Activated CD8-positive, alpha-beta memory T cell treated with anti-CD3 and anti-CD28 coated beads, Interleukin-2, amount 50 U/mL, for 24 hours (primary cell): ENCODE data around the gene LBR.

ENCODE experiments used
- DNase-seq: peaks from one replicate; pipeline ENCODE4 v3.0.0-alpha.2; 2020; ENCODE audit errors: extremely low read depth

Gene LBR

DNA sequence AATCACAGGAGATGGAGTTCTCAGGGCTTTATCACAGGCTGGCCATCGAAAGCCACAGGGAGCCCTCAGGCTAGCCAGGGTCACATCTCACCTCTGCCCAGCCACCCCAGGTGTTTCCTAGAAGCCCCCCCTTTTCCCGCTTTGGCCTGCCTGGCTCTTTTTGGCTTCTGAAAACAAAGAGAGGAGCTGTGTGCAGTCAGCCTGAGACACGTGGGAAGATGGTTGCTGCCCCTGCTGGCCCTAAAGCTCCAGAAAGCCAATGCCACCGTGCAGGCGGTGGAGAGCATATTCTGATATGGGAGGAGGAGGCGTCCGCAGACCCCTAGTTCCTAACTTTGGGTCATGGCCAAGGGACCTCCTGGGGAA lies 18.7 kb upstream of the LBR start:
- DNase-seq = no peak

DNA sequence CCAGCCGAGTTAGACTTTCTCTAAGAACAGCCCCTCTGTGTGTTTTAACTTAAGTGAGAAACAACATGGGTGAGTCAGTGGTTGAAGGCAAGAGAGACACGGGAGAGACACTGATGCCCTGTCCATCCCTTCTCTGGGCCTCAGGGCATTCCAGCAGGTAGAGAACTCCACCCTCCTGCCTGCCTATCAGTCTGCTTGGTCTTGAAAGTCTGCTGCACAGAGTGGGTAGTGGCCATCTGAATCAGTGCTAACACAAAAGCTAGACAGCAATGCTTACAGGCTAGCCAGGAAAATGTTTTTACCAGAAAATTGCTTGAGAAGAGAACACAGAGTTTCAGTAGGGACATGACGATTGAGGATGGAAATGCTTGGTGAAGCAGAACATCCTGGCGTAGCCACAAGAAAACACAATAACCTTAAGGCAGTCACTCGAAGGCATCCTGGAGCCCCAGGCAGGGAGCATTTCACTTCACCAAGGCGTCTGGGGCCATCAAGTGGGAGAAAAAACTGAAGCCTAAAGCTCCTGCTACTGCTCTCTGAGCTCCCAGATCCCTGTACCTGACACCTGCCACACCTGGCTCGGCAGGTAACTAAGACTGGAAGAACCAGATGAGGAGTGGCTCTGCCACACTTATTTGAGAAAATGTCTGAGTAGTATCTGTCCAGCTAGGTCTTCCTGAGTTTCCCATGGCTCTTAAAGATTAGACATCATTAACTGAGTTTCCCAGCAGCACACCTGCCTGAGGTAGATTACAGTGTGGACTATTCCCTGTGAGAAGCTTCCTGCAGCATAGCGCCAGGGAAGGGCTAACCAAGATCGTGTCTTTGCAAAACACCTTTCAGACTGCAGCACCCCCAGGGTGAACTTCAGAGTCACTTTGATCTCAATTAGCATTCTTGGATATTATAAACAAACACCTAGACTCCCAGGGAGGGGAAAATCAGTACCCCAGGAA lies 18.1 kb upstream of the LBR start:
- no peak for DNase-seq

DNA sequence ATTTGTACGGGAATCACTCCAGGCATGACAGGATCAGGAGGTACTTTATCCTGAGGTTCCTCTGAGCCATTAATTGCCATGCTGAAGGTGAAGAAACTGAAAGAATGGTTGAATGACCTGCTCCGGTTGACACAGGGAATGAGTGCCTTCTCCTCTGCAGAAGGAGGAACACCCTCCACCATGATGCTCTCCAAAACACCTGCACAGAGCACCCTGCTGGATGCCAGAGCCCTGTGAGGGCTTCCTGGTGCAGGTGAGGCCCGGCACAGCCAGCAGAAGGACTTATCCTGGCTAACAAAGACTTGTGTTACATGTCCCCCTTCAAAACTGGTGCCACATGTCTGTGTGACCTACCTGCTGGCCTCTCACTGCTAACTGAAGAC lies 14.3 kb upstream of the LBR start:
- DNase-seq = no peak

DNA sequence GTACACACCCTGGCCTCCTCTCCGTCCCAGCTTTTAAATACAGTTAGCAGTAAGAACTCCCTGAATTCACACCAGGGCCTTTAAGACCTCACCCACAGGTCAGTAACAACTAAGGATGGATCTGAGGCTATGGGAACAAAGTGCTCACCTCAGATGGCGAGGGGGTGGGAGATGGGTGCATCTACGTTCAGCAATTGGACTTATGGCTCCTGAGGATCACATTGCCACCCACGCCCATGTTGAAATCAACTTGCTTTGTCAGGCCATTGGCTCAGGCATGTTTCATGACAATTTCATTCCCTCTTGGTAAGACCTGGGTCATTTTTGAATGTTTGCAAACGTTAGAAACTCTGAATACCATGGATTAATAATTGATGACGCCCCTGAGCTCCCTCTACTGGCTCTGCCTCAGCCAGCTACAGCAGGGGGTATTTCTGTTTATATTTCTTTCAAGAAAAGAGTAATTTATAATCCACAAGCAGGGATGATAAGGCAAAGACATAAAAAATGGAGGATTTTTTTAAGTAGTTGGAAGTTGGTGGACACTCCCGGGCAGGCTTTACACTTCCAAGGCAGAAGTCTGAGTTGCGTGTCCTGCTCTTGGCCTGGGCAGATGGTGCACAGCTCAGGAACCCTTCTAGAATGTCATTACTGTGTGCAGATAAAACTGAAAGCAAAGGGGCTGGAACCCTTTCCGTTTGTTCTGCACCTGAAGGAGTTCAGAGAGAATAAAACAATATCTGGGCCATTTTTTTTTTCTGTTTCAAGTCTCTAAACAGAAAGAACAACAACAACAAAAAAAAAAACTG lies 13.7 kb upstream of the LBR start:
- no peak for DNase-seq

DNA sequence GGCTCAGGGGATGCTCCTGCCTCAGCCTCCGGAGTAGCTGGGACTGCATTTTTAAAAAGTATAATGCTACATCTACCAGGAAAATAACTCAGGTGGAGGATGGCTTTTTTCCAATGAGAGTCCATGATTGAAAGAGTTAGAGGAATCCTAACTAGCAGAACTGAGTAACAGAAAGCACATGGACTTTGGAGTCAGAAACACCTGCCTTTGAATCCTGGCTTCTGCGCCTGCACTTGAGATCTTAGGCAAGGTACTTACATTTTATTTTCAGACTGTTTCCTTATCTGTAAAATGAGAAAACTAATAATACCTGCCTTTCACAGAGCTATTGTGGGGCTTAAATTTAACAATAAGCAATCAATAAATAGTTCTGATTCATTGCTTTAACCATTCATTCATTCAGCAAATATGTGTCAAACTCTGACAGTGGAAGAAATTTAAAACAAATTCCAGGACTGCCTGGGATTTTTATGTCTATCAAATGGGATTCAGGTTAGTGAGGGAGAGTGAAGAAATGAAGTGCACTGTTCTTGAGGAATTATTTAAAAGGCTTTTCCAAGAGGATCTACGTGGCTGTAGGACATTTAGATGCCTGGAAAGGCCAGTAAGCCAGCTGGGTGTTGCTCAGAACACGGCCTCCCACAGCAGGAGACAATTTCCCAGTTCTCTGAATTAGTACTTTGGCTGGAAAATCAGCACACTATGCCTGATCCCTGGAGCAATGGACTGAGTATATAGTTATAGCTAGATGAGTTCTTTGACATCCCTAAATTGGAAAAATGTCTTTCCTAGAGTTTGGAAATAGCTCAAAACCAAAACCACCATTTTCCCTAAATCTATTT lies 12.8 kb upstream of the LBR start:
- DNase-seq = no peak

DNA sequence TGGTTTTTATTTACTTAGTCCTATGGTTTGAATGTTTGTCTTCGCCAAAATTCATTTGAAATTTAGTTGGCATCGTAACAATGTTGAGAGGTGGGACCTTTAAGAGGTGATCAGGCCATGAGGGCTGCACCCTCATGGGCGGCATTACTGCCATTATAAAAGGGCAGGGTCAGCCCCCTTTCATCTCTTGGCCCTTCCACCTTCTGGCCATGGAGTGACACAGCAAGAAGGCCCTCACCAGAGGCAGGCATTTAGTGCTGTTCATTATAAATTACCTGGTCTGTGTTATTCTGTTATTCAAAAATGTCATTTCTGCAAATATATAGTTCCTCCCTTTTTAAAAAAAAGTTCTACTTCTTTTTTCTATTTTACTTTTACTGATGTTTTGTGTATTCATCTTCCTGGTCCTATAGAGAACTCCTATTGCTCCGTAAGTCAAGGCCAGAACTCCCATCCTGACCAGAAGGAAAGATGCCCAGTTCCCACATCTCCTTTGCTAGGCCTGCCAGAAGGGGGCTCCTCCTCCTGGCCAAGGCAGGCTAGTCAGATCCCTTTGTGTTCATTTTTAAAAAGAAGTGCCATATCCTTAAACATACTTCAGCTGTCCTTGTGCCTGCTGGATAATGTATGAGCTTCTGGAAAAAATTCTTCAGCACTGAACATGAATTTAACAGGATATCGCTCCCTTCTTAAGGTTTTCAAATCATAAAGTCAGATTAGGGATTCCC lies 10.0 kb upstream of the LBR start:
- DNase-seq = no peak

DNA sequence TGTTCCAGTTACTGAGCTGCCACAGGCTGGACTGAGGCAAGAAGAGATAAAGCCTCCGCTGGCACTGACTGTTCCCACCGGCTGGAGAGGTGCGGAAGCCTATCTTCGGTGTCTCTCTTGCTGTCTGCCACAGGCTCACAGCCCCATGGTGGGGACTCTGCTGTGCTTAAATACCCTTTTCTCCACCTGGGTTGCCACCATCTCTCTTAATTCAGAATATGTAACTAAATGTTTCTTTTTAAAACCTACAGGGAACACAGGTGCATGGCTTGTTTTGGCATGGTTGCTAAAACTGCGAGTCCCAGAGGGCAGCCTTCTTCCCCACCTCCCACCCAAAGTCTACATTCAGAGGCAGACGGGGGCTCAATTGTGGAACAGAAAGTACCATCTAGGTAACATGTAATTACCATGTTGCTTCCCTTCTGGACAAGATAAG lies 8.1 kb upstream of the LBR start:
- no peak for DNase-seq

DNA sequence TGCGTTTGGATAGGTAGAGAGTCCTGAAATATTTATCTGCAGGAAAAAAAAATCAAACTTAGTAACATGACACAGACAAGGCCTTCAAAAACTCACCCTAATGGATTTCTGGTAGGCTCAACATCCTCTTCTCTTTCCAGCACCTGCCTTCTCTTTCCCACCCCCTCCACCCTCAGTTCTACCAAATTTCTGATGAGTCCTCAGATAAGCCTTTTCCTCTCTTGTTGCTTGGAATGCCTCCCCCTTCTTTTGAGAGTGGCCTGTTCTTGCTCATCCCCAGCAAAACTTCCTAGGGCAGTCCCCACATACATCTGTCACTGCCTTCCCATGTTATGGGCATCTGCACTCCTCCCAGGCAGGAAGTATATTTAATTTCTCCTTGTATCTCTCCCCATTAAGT lies 7.6 kb upstream of the LBR start:
- DNase-seq = no peak

DNA sequence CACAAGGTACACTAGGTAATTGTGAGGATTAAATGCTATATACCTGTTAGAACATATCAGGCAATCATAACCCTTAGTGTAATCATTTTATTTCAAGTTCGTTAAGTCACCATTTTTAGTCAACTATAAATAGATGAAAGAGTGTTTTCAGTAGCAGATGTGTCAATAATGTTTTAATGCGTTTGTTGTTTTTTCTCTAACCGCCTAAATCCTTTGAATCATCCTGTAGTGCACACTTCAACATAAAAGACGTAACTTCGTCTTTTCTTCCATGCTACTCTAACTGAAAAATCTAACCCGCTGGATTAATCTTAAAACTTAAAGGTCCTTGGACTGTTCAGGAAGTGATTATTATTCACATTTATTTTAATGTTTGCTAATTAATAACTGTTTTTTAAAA lies 7.2 kb upstream of the LBR start:
- no peak for DNase-seq

DNA sequence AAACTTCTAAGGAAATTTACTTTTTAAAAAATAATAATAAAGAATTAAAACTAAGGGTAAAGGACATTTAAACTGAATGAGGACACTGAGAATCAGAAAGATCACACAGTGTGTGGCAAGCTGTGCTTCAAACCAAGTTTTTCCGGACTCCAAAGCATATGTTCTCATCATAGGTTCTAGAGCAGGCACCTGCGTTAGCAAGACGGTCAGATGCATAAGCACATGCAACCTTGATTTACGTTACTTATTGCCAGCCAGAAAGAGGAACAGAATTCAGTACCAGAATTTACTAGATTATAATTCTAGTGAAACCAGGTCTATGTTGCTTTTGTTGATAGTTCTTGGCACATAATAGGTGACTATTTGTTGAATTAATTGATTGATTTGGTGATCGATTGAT lies 6.2 kb upstream of the LBR start:
- no peak for DNase-seq

DNA sequence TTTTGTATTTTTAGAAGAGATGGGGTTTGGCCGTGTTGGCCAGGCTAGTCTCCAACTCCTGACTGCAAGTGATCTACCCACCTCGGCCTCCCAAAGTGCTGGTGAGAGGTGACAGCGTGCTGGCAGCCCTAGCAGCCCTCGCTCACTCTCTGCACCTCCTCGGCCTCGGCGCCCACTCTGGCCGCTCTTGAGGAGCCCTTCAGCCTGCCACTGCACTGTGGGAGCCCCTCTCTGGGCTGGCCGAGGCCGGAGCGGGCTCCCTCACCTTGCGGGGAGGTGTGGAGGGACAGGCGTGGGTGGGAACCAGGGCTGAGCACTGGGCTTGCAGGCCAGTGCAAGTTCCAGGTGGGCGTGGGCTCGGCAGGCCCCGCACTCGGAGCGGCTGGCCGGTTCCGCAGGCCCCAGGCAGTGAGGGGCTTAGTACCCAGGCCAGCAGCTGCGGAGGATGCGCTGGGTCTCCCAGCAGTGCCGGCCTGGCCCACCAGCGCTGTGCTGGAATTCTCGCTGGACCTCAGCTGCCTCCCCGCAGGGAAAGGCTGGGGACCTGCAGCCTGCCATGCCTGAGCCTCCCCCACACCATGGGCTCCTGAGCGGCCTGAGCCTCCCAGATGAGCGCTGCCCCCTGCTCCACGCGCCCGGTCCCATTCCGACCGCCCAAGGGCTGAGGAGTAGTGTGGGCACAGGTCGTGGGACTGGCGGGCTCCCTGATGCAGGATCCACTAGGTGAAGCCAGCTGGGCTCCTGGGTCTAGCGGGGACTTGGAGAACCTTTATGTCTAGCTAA lies 3.4 kb upstream of the LBR start:
- DNase-seq = no peak

DNA sequence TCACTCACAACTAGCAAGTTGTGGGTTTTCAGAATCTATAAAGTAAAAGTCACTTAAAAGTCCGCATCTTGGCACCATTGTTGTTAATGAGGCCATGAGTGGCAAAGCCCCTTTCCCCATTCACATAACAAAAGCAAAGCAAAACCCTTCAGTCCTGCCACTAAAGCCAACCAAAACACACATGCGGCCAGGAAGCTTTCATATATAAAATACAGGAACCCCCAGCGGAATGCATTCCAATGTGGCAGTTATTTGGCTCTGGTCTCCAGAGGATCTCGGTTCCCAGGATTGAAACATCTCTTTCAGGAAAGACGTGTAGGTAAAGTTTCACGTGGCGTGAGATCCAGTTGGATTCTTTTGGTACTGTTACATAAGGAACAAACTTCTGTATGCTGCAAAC lies 2.5 kb upstream of the LBR start:
- DNase-seq = no peak

DNA sequence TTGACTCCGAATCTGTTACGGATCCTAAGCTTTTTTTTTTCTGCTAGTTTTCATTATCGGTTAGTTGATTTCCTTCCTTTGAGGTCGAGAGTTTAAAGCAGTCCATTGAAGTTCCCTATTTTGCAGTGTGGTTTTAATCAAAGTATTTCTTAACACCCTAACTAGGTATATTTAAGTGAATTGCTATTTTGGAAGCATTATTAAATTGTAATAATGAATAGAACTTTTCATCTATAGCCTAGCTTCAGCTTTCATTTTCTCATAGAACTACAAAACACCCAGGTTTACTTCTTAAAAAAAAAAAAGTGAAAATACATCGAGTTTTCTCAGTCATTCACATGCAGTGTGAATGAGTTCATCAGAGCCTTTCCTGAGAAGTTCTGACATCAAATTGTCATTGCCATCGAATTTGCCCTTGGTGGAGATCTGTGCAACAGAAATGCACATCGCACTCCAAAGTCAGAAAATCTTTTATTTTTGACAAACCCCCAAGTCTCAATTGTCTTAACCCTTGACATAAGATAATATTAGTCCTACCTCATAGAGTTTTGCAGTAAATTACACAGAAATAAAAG lies 1.1 kb upstream of the LBR start:
- no peak for DNase-seq

DNA sequence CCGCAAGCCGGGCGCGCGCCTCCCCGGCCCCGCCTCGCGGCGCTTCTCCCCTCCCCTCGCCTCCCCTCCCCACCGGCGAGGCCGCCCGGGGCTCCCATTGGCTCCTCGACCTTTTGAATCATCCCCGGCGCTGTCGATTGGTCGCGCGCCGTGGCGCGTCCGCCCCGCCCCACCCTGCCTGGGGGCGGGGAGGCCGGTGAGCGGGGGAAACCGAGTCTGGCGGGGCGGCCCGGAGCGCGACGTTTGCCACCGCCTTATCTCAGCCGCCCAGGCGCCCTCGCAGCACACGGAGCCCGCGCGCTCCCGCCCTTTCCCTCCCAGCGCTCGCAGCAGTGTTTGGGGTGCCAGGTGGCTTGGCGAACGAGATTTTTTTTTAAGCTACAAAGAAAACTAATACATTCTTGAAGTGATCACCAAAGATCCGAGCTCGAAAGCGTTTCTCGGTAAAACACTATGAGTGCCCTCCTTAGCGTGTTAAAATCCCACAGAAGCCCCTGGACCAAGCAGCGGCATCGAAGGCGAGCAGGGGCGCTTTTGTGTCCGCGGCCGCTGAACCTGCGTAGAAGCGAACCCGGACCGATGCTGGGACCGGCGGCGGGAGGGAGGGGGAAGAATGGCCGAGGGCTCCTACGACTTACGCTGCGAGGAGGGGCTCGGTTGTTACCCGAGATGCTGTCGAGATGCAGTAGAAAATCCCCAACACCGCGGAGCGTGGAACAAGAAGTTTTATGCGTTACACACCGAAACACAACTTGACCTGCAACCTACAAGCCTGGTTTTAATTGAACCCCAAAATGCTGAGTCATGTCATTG lies 436 bp upstream of the LBR start:
- peak; percentile 79 for DNase-seq

DNA sequence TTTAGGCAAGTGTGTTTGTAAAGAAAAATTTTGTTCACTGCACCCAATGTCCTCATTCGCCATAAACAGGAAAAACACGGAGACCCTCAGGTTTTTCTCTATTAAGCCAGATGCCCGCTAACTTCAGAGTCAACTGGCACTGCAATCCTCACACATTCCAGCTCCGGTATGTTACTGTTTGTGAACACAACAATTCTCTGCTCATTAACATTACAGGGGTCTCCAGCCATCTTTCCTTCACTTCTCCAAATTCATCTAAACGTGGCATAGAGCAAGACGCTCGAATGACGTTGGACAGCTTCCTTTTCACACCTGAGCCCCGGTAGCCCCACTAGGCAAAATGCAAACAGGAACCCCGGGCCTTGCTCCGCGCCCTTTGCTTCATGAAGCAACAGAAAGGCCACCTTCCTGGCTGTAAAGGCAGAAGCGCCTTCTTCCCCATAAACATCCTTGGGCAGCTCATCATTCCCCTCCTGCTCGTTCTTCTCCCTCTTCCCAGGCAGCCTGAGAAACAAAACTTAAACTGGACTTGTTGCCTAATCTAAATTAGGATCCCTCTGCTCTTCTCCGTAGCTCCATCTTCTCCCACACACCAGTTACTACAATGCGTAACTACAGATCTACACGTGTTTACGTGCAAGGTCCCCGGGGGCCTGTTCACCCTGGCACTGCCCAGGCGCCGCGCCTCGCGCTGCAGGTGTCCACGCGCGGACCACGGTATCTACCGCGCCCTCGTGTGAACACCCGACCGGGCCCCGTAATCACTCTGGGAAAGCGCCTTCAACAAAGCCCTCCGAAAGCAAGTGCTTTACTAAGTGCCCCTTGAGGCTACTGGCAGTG lies 1.2 kb downstream of the LBR start:
- DNase-seq = no peak

DNA sequence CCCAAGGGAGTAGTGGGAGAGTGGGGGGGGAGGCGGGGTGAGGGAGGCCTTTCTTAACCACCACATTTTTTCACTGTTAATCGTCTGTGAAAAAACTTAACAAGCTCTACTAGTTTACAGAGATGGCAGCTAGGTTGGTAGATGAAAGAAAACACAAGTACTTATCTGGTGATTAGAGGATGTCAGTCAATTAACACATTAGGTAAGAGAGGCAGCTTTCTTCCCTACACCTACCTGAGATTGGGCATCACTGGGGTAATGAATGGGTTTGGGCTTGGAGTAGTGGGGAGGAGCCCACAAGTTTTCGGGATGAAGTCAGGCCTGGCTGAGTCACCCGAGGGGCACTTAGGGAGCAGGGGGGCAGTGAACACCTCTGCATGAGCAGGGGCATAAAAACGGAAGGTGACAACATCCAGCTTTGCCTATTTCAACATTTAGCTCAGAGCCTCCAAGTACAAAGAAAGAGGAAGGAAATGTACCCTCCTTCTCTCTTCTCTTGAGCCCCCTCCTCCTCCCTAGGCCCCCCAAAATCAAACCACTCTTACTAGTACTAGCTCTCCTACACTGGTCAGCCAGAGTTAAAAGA lies 2.5 kb downstream of the LBR start:
- DNase-seq = no peak

DNA sequence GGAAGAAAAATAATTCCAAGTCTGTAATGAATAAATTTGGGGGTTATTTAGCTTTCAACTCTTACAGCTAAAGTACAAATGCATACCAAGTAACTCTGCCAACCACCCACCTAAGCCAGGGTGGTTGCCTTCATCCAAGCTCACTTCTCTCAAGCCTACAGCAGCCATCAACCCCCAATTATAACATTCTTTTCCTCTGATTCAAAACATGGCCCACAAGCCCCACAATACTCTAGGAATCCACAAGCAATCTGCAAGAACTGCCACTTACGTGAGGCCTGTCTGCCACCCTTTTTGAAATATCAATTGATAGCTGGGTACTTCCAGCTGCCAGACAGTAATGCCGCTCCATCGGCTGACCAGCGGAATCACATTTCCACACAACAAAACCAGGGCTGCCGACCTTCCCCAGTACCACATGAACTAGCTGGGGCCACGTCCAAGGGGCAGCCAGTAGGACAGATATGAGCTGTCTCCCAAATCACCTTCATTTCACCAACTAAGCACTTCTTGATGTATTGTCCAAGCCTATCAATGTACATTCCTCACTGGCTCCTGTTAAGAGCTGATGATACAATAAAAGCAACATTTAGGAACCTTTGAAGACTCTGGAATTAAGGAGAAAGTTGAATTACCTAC lies 3.2 kb downstream of the LBR start:
- DNase-seq = no peak

DNA sequence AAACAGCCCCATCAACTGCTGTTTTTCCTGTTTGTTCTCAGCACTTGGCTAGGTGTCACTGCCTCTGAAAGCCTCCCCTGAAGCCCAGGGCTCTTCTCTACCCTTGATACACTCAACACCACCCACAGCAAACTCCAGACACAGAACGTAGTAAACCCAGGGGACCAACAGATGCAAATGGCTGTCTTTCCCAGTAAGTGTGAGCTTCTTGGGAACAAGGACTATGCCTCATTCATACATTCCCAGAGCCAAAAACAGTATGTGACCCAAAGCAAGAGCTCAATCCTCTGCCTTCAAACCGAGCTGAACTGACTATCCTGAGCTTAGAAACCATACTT lies 4.4 kb downstream of the LBR start:
- DNase-seq = no peak
